LoVo (cell line): ENCODE measurements around the gene INMT.
"Not testable (repeated sequence)": the region's sequence is repeated elsewhere in the genome, so short reads cannot be mapped to it uniquely, and the experiment has no call there.

Experiments
- DNase-seq: peaks from one replicate; pipeline ENCODE4 v3.0.0-alpha.2; 2016; ENCODE audit warnings: low spot score

Gene INMT

DNA sequence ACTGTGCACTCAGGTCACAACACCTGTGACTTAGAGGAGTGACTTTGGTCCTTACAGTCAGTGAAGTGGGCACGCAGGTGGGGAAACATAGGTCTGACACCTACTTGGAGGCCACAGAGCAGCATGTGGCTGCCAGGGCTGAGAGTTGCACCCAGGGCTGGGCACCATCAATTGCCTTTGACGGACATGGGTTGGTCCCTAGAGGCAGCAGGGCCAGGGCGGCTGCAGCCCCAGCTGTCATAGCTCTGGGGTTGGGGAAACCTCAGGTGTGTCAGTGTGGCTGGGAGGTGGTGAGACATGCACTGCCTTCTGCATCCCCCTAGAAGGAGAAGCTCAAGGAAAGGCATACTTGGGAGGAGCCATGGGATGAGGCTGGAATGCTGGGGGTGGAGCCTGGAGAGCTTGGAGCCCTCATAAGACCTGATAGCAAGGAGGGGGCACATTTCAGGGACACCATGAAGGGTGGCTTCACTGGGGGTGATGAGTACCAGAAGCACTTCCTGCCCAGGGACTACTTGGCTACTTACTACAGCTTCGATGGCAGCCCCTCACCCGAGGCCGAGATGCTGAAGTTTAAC lies at the start of gene INMT:
TSS of gene INMT (plus strand) at position 440 of the 578 bp plus-strand sequence. CDS start at position 456, 16 bp downstream.
- DNase-seq, result no peak

DNA sequence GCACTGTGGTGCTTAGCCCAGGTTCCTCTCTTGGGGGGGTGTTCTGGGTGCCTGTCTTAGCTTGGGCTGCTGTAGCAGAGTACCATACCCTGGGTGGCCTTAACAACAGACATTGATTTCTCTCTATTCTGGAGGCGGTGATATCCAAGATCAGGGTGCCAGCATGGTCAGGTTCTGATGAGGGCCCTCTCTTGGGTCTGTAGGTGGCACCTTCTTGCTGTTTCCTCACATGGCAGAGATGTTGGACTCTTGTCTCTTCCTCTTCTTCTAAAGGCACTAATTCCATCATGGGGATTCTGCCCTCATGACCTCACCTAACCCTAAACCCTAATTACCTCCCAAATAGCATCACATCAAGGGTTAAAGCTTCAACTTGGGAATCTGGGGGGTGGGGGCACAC lies 49.7 kb upstream of the INMT start:
- DNase-seq, result no peak

DNA sequence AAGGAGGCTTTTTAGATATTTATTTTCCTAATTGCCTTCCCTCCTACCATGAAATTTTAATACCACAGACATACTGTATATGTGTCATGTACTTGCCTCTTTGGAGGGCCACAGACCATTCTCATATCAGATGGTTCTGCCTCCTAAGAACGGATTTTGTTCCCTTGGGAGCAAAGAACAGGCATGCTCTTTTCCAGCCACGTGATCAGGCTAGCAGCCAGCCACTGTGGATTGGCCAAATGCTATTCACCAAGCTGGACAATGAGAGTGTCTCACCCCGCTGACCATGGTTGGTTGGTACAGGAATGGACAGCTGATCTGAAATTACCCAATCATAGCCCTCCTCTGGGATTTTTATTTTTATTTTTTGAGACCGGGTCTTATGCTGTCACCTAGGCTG lies 48.2 kb upstream of the INMT start:
- DNase-seq, result no peak

DNA sequence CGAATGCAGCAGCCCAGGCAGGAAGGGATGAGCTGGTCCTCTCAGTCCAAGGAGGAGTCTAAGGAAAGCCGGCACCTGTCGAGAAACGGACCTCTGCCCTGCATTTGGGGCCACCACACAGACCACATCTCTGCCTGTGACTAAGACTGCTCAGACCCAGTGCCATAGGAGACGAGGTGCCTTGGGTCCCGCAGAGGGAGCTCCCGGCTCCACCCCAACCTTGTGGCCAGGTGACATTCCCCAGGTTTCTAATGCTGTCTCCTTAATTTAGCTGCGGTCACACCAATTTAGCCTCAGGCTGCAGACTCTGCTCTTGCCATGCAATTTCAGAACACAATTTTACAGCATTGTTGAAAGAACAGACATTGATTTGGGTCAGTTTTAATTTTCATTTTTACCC lies 46.9 kb upstream of the INMT start:
- no peak for DNase-seq

DNA sequence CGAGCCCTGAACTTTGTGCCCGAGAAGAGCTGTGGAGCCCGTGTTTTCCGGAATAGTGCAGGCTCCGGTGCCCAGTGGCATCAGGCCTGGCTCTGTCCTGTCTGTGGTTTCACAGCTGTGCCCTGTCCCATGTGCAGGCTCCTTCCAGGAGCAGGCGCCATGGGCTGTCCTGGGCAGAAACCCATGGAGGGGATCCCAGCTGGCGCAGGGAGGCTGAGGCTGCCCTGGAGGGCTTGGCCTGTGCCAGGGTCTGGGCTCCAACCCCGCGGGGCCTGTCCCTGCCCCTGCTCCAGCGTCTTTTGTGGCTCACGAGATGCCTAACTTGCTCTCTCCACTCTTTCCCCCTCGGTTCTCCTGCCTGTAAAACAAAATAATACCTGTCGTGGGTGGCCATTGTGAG lies 46.3 kb upstream of the INMT start:
- DNase-seq, result no peak

DNA sequence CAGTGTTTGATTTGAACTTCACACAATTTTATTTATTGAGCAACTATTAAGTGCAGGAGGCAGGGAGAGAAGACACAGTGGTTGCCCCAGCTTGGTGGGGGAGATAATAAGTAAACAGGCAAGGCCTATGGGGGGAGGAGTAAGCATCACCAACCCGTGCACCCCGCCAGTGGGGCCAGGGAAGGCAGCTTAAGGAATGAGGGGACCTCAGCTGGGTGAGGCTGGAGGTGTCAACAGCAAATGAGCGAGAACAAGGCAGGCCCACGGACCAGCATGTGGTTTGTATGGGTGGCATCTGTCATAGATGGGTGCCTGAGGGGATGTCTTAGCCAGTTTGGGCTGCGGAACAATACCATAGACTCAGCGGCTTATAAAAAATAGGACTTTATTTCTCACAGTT lies 45.6 kb upstream of the INMT start:
- no peak for DNase-seq

DNA sequence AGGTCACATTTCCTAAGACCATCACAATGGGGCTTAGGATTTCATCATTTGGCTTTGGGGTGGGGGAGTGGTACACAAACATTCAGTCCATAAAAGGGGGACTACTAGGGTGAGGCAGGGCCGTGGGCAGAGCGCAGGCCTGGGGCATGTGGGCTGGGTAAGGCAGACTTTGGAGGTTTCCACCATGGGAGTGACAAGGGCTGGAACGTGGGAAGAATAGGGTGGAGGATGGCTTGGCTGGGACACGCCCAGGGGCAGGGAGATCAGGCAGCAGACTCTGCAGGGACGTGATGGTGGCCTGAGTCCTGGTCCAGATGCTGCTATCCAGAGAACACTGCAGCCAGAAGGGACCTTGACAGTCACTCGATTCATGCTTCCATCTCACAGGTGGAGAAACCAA lies 45.0 kb upstream of the INMT start:
- no peak for DNase-seq

DNA sequence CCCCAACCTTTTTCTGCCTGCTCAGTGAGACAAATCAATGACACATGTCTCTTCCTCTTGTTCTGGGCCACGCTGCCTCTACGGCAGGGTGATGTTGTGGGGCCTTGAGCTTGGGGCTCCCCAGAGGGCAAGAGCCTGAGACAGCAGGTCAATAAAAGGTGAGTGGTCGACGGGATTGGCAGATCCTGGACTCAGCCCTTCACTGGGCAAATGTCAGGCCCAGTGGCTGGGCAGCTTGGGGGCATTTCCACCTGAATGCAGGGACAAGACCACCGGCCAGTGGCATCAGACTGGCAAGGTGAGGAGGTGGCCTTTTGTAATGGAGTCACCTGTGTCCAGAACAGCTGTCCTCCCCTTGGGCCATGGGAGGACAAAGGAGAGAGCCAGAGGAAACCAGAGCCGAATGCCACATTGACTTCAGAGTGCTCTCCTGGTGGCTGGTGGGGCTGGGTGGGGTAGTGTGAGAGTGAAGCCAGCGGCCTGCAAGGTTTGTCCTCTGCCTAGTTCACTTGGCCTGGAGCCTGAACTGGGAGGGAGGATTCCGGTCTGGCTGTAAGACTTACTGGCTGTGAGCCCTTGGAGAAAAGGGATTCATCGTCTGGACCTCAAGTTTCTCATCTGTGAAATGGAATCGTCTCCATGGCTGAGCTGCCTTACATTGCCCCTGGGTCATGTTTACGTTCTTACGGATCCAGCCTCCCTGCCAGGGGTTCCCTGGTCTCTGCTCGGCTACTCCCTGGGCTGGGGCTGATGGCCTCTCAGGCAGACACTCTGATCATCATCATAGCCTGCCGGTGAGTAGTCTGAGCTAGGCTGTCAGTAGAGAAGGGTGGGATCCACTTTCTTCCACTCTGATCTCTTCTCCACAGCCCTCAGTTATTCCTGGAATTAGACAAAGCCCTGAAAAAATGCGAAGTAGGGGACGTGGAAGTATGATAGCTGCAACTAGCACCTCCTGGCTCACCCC lies 44.3 kb upstream of the INMT start:
- DNase-seq, result no peak

DNA sequence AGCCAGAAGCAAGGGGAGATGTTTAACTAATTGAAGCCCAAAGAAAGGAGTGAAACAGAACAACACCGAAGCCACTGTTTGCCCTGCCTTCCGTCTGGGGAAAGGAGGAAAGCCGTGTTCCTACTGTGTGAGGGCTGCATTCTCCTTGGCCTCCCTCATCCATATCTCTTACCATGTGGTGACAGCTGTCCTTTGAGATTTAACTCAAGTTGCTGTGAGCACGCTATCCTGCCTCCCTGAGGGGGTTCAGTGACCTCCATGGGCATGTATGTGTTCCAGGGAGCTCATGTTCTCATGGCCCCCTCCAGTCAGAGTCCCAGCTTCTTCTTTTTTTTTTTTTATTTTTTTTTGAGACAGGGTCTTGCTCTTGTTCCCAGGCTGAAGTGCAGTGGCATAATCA lies 43.5 kb upstream of the INMT start:
- DNase-seq, result no peak

DNA sequence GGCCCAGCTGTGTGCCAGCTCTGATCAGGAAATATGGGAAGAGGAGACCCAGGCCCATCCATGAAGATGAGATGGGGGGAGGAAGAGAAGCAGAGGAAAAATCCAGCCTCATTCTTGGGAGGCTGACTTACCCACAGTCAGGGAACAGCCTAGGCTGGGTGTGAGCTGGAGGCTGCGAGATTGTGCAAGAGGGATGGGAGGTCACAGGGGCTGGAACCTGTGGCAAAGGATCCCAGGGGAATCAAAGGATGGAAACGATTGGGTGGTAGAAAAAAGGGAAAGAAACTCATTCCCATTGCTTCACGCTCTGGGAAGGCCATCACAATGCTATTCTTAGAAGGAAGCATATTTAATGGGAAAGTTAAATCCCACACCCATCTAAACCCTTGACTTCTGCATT lies 43.0 kb upstream of the INMT start:
- no peak for DNase-seq

DNA sequence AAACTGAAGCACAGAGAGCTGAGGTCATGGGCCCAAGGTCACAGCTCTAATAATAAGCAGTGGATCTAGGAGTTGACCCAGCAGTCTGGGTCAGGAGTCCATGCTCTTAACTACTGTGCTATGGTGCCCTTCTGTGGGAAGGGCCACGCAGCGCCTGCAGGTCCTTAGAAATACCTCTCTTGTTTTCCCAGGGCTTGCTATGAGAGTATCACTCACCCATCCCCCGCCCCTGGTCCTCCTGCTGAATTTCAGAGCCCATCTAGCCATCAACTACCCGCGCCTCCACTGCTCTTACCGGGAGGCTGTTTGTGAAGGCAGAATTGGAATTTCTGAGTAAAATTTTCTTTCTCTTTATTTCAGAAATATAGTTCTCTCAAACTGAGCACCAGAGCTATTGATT lies 42.4 kb upstream of the INMT start:
- no peak for DNase-seq

DNA sequence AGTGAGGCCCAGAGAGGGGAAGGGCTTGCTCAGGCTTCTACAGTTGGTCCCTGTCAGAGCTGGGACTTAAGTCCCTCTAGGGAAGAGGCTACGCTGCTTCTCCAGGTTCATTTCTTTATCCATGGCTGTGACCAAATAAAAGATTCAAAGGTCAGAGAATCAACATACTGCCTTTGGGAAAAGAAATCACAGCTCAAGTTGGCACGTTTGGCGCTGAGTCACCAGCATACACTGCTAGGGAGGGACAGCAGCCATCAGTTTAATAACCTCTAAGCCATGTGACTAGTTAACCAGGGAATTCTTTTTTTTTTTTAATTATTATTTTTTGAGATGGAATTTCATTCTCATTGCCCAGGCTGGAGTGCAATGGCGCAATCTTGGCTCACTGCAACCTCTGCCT lies 41.3 kb upstream of the INMT start:
- DNase-seq, result no peak

DNA sequence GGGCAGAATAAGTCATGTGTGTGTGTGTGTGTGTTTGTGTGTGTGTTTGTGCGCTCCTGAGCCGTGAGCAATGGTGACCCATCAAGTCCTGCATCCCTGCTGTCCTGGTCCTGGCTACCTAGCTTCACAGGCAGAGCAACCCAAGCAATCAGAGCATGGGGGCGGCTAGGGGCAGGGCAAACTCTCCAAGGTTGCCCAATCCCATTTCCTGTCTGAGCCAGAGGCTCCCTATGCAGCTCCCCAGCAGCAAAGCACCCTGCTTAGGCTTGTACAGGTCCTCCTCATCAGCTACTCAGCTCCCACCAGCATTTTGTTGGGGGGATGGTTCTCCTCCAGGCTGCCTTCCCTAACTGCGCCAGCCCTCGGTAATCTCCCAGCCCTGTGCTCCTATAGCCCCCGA lies 38.5 kb upstream of the INMT start:
- DNase-seq, result no peak

DNA sequence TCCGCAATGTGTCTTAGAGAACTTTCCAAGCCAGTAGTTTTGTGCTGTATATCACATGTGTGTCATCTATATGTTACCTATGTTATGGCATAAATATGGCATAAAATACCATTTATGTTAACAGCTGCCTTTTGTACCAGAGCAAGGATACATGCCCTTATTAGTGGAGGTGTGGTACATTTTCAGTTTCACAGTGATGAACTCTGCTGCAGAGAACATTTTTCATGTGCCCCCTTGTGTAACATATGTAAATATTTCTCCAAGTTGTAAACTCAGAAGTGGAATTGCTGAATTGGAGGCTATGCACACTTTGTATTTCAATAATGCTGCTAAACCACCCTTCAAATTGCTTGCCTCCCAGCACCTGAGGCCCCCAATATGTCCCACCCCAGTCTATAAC lies 37.8 kb upstream of the INMT start:
- no peak for DNase-seq

DNA sequence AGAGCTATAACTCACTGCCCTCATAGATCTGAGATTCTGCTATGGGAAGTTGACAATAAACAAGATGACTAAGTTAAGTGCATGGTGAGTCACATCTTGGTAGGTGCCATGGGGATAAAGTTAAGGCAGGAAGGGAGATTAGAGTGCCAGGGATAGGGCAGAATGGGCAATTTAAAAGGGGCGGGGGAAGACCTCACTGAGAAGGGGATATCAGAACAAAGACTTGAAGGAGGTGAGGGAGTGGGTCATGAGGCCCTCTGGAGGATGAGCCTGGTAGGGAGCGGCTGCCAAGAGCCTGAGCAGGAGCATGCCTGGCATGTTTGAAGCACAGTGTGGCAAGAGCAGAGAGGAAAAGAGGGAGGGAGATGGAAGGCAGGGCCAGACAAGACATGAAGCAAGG lies 34.8 kb upstream of the INMT start:
- peak; percentile 34 for DNase-seq

DNA sequence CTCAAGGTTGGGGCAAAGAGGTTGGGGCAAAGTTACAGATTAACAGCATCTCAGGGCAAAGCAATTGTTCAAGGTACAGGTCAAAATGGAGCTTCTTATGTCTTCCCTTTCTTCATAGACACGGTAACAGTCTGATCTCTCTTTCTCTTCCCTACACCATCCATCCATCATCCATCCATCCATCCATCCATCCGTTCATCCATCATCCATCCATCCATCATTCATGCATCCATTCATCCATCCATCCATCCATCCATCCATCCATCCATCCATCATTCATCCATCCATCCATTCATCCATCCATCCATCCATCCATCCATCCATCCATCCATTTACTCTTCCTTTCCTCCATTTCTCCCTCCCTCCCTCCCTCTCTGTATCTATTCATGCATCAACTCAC lies 32.5 kb upstream of the INMT start:
- DNase-seq, result not testable (repeated sequence)

DNA sequence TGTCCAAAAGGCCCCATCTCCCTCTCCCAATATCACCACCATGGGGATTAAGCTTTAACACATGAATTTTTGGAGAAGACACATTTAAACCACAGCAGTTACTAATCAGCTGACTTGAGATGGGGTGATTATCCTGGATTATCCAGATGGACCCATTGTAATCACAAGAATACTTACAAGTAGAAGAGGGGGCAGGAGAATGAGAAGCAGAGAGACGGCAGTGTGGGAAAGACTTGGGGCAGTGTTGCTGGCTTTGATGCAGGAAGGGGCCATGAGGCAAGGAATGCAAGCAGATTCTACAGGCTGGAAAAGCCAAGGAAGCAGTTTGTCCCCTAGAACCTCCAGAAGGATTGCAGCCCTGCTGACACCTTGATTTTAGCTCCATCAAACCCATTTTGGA lies 30.7 kb upstream of the INMT start:
- DNase-seq, result no peak

DNA sequence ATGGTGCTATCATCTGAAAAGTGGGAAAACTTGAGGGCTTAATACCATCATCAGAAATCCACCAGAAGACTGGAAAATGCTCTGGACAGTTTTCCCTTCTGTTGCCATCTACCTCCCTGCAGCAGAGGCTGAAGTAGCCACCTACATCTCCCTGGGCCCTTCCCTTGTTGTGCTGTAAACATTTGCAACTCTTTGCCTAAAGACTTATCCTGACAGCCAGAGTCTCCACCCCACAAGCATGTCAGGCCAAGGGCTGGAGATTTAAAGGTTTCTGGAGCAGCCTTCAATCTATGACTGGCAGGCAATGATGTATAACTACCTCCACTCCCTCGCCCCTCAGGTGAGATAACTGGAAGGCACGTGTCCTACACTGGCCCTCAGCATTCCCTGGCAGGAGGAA lies 29.7 kb upstream of the INMT start:
- DNase-seq, result no peak

DNA sequence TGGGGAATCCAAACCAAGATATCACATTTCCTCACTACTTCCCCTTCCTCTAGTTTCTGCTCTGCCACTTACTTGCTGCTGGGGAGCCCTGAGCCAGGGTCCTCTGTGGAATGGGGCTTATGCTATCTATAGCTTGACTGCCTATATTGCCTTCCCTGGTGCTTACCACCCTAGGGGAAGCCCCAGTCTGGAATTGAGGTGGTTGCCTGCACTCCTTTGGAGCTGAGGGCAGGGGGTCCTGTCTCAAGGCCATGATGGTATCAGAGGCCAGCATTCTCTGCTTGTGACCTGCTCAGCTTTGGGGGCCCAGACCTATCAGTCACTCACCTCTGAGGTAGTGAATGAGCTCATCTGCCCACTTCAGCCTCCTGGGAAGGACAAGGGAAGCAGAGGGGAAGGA lies 29.3 kb upstream of the INMT start:
- DNase-seq, result no peak

DNA sequence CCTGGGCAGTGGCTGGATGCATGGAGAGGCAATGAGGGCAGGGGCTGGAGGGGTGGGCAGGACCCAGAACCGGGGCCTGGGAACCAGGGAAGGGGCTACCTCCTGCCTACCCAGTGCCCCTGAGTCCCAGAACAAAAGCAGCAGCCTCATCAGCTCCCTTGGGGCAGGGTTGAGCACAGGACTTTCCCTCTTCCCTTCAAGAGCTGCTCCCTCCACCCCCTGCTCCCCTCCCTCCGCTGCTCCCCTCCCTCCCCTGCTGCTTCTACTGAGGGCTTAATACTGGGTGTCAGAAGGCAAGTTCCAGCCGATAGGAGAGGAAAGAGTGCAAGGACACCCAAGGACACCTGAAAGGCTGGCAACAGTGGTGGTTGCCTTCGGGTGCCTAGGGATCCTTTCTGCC lies 28.2 kb upstream of the INMT start:
- no peak for DNase-seq

DNA sequence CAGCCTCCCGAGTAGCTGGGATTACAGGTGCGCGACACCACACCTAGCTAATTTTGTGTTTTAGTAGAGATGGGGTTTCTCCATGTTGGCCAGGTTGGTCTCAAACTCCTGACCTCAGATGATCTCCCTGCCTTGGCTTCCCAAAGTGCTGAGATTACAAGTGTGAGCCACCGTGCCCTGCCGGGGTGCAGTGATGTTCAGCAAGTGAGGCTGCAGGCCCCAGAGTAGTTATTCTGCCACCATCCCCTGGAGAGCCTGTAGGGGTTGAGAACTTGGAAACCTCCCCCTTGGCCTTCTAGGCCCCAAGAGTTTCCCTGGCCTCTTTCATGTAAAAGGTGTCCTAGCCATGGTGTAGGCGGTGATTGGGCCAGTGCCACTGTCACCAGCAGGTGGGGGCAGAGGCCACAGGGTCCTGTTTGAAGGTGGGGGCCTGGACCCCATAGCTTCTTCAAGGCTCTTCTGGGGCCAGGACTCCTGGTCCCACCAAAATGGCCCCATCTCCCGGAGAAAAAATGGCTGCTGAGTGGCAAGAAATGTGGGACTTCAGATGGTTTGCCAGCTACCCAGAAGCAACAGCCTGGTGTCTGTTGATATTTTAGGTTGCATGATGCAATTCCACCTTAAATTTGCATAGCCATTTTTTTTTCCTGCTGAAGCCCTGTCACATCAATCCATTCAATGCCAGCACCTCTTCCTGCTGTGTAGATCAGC lies 25.5 kb upstream of the INMT start:
- no peak for DNase-seq

DNA sequence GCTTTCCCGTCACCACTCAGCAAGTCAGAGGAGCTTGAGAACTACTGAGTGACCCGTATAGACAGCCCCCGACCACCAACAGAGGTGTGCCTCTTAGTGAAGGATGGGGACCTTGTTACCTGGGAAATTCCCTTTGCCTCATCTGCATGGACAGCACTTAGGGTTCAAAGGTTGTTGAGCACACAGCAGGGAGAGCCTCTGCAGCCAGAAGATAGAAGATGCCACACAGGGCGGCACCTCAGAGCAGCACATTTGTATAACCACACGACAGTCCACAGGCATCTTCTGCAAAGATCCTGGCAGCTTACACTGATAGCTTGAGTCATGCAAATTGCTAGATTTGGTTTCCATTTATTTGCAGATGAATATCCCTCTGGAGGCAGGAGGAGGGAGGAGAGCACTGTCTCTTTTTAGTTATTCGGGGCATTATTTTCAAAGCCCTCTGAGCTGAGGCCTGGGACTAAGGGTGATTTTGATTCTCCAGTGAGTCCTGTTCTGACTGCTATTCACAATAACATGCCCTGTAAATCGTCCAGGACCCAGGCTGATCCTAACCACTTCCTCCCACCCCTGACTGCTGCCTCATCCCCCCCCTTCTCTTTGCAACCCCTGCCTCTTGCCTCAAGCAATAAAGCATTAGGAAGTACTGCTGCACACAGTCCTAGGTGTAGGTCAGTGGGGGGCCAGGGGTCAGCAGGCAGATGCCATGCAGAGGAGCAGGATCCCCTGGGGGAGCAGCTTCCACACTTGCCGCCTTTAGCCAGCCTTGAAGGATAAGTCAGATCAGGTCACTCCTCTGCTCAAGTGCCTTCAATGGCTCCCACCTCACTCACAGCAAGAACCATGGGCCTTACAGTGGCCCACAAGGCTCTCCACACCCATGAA lies 24.6 kb upstream of the INMT start:
- no peak for DNase-seq
